Measurements from ENCODE around the gene RNASE2.
"Not testable (repeated sequence)": the region's sequence is repeated elsewhere in the genome, so short reads cannot be mapped to it uniquely, and the experiment has no call there.

RNASE2 gene

GRCh38 chr14:20985650-20986049 lies 30.4 kb downstream of the RNASE2 start:
- DNase-seq, result not testable (repeated sequence)

GRCh38 chr14:20986811-20987210 lies 31.5 kb downstream of the RNASE2 start:
- DNase-seq, result no peak

- no peak for DNase-seq
Measured at GRCh38 chr14:20988717-20989470, 33.6 kb downstream of the RNASE2 start.

- DNase-seq, result no peak
Measured at GRCh38 chr14:20989471-20989786, 34.1 kb downstream of the RNASE2 start.

GRCh38 chr14:20989787-20990600 lies 34.7 kb downstream of the RNASE2 start, which contains the start of gene METTL17:
Gene METTL17, plus strand, starts transcription at chr14:20989980. Its CDS starts 23 bp downstream, at chr14:20990003.
- peak; percentile 86 to 94 for DNase-seq

- no peak for DNase-seq
Measured at GRCh38 chr14:20996521-20996920, 41.2 kb downstream of the RNASE2 start.

- no peak for DNase-seq
Measured at GRCh38 chr14:20997115-20997514, 41.8 kb downstream of the RNASE2 start.

- no peak for DNase-seq
Measured at GRCh38 chr14:20997564-20997963, 42.3 kb downstream of the RNASE2 start.

DNA sequence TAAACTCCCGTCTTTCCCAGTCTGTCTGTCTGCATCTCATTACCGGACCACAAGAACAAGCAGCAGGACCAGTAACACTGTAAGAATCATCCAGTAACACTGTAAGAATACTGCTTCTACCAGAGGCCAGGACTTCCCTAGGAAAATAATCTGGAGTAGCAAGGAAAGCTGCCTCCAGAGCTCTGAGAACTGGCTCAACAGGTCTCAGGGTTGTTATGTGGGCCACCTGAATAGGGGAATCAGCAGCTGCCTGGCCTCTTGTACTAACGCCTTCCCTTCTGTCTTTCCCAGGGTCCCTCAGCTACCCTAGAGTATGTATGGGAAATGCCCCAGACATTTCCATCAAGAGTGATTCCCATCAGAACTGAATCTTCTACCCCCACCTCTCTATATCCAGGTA lies 42.9 kb downstream of the RNASE2 start:
- DNase-seq, result no peak

DNA sequence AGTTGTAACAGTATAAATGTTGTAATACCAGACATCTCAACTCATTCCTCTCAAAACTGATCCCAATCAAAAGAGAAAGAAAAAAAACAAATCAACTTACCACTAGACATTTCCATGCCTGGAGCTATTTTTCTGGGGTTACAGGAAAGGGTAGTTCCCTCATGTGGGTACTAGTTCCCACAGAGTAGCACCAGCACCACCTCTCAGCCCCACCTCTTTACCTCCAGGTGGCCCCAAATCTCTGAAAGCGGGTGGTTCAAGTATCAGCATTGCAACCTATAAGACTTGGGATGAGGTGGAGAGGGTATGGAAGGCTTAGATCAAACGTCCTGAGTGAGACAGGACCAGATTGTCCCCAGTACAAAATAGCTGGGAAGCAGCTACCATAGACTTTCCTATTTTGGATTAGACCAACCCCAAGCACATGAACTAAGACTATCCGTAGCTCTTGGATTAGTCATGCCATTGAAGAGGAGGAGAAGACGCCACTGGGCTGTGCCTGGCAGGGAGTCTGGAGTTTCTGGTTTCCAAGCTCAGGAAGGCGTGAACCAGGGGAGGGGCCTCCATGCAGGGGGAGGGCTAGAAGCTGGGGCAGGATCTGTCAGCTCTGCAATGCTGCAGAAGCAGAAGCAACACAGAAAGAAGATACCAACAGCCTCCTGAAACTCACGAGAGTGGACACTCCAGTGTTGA lies 43.5 kb downstream of the RNASE2 start, which contains the start of gene SLC39A2:
SLC39A2 (plus strand) TSS at position 620 of the 693 bp plus-strand sequence. CDS start 154 bp downstream, outside the sequence.
- DNase-seq, result no peak

GRCh38 chr14:20999591-20999990 lies 44.3 kb downstream of the RNASE2 start:
- DNase-seq, result no peak

DNA sequence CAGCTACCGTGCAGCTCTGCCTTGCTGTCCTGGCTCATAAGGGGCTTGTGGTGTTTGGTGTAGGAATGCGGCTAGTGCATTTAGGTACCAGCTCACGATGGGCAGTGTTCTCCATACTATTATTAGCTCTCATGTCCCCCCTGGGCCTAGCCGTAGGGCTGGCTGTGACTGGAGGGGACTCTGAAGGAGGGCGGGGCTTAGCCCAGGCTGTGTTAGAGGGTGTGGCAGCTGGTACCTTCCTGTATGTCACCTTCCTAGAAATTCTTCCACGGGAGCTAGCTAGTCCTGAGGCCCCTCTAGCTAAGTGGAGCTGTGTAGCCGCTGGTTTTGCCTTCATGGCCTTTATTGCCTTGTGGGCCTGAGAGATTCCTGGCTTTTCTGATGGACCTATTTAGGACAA lies 45.9 kb downstream of the RNASE2 start:
- DNase-seq, result no peak

DNA sequence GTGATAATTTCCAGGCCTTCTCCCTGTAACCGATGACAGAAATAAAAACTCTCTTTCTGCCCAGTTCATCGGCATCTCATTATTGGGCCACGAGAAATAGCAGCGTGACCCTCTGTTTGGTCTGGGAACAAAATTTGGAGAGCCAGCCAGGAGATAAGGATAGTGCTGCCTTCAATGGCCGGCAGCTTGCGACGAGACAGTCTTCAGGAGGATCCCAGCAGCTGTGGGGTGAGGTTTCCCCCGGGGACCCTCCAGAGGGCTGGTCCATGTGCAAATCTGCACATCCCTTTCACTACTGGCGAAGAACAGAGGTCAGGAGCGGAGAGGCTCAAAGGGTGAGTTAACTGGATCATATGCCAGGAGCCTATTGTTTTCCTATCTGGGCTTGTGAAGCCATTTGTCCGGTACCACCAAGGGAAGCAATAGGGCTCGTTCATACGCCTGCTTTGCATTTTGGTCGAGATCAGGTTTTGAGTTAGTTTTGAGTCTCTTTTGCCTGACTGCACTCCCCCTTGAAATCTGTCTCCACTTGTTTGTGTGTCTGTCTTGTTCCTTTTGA lies 48.6 kb downstream of the RNASE2 start:
- DNase-seq, result no peak
